K562 treated with DMSO at 1 percent for 48 hours (cell line): Measurements from ENCODE around the gene PRSS33. TPM values are rescaled to one million over a fixed set of nuclear protein-coding genes. Genes with fewer than 3 reads are reported as not detected.

Source experiments
- total RNA-seq: library from RNA; unstranded; fragments of 300-600 nt; gene quantifications from 2 replicates; pipeline ENCODE4 v1.2.3, GENCODE V29; 2022; ENCODE audit warnings: low replicate concordance; ENCODE audit errors: extremely low read depth

Gene PRSS33
- total RNA-seq: not detected in 2 replicates

GRCh38 chr16:2787406-2787805, at the start of gene PRSS33:
TSS of gene PRSS33 (minus strand) at chr16:2787560. CDS start at chr16:2786547, 1,013 bp downstream.

GRCh38 chr16:2829501-2830354, 42.4 kb upstream of the PRSS33 start, which contains the start of gene ZG16B:
TSS of gene ZG16B (plus strand) at chr16:2830303. CDS start at chr16:2830442, 139 bp downstream.

GRCh38 chr16:2816751-2817339, 29.5 kb upstream of the PRSS33 start, which contains the start of gene PRSS21:
TSS of gene PRSS21 (plus strand) at chr16:2817237. CDS start at chr16:2817269, 32 bp downstream.

GRCh38 chr16:2777231-2777902, 10.0 kb downstream of the PRSS33 start, which contains the start of gene ELOB:
TSS of gene ELOB (minus strand) at chr16:2777280. CDS start at chr16:2777239, 41 bp downstream.

GRCh38 chr16:2752035-2752849, 35.1 kb downstream of the PRSS33 start, which contains the start of gene SRRM2:
TSS of gene SRRM2 (plus strand) at chr16:2752638. CDS start at chr16:2756365, 3,727 bp downstream.

Other genes with a start within 250 kb of the PRSS33 start
- gene PDPK1, start 249.5 kb downstream of the PRSS33 start, total RNA-seq: not detected in 2 replicates
- gene KCTD5, start 105.0 kb downstream of the PRSS33 start, total RNA-seq: not detected in 2 replicates
- gene PRSS27, start 67.3 kb downstream of the PRSS33 start, total RNA-seq: not detected in 2 replicates
- gene SRRM2, start 34.9 kb downstream of the PRSS33 start, total RNA-seq: 132 TPM in 1 of 2 replicates, not detected in the other
- not detected in 2 replicates for gene ELOB, start 10.3 kb downstream of the PRSS33 start, total RNA-seq
- gene PRSS41, start 10.9 kb upstream of the PRSS33 start, total RNA-seq: not detected in 2 replicates
- not detected in 2 replicates for gene PRSS21, start 29.7 kb upstream of the PRSS33 start, total RNA-seq
- not detected in 2 replicates for gene ZG16B, start 42.7 kb upstream of the PRSS33 start, total RNA-seq
- not detected in 2 replicates for gene PRSS22, start 70.6 kb upstream of the PRSS33 start, total RNA-seq
- gene FLYWCH2, start 95.7 kb upstream of the PRSS33 start, total RNA-seq: not detected in 2 replicates
- not detected in 2 replicates for gene FLYWCH1, start 124.4 kb upstream of the PRSS33 start, total RNA-seq
- gene KREMEN2, start 176.7 kb upstream of the PRSS33 start, total RNA-seq: not detected in 2 replicates
- gene PAQR4, start 181.8 kb upstream of the PRSS33 start, total RNA-seq: not detected in 2 replicates
- gene PKMYT1, start 192.9 kb upstream of the PRSS33 start, total RNA-seq: not detected in 2 replicates
- not detected in 2 replicates for gene CLDN9, start 225.4 kb upstream of the PRSS33 start, total RNA-seq
- not detected in 2 replicates for gene CLDN6, start 230.6 kb upstream of the PRSS33 start, total RNA-seq
- not detected in 2 replicates for gene TNFRSF12A, start 232.8 kb upstream of the PRSS33 start, total RNA-seq
- gene HCFC1R1, start 236.4 kb upstream of the PRSS33 start, total RNA-seq: not detected in 2 replicates
- gene THOC6, start 236.5 kb upstream of the PRSS33 start, total RNA-seq: not detected in 2 replicates
- gene BICDL2, start 249.4 kb upstream of the PRSS33 start, total RNA-seq: not detected in 2 replicates